ENCODE results near the gene ERMN. TPM values are rescaled to one million over a fixed set of nuclear protein-coding genes. Genes with fewer than 3 reads are reported as not detected.

Gene ERMN
- total RNA-seq, 1 experiment from 2014 or later: 0.04 TPM

GRCh38 chr2:157329524-157329923 is 3.9 kb upstream of the ERMN start:
- DNase-seq (ENCODE audit: low spot score): no peak

GRCh38 chr2:157327621-157328500 is 2.2 kb upstream of the ERMN start:
- peak; percentile 68 for DNase-seq (ENCODE audit: low spot score)

GRCh38 chr2:157327200-157327599 is 1.6 kb upstream of the ERMN start:
- DNase-seq (ENCODE audit: low spot score): no peak

GRCh38 chr2:157326698-157327097 is 1.1 kb upstream of the ERMN start:
- no peak for DNase-seq (ENCODE audit: low spot score)

GRCh38 chr2:157324331-157324843 is 1.2 kb downstream of the ERMN start:
- no peak for DNase-seq (ENCODE audit: low spot score)

GRCh38 chr2:157322432-157322831 is 3.2 kb downstream of the ERMN start:
- DNase-seq (ENCODE audit: low spot score): no peak

- no peak for DNase-seq (ENCODE audit: low spot score)
These were observed 4.2 kb downstream of the ERMN start for GRCh38 chr2:157321466-157321865.

GRCh38 chr2:157320409-157320808 is 5.2 kb downstream of the ERMN start:
- no peak for DNase-seq (ENCODE audit: low spot score)

GRCh38 chr2:157319795-157320194 is 5.8 kb downstream of the ERMN start:
- no peak for DNase-seq (ENCODE audit: low spot score)

- DNase-seq (ENCODE audit: low spot score): no peak
These were observed 6.7 kb downstream of the ERMN start for GRCh38 chr2:157318884-157319283.

- DNase-seq (ENCODE audit: low spot score): no peak
These were observed 9.7 kb downstream of the ERMN start for GRCh38 chr2:157315901-157316300.

GRCh38 chr2:157312866-157313486 is 12.6 kb downstream of the ERMN start:
- DNase-seq (ENCODE audit: low spot score): no peak

- DNase-seq (ENCODE audit: low spot score): no peak
These were observed 13.9 kb downstream of the ERMN start for GRCh38 chr2:157311706-157312105.

- DNase-seq (ENCODE audit: low spot score): no peak
These were observed 15.7 kb downstream of the ERMN start for GRCh38 chr2:157309878-157310277.

- no peak for DNase-seq (ENCODE audit: low spot score)
These were observed 18.6 kb downstream of the ERMN start for GRCh38 chr2:157307021-157307420.

GRCh38 chr2:157305723-157306110 is 19.9 kb downstream of the ERMN start:
- DNase-seq (ENCODE audit: low spot score): no peak

GRCh38 chr2:157304811-157305722 is 20.6 kb downstream of the ERMN start:
- no peak for DNase-seq (ENCODE audit: low spot score)

GRCh38 chr2:157303612-157304011 is 22.0 kb downstream of the ERMN start:
- DNase-seq (ENCODE audit: low spot score): no peak

- DNase-seq (ENCODE audit: low spot score): peak; percentile 44
These were observed 23.0 kb downstream of the ERMN start for GRCh38 chr2:157302492-157303099.

GRCh38 chr2:157301307-157301706 is 24.3 kb downstream of the ERMN start:
- DNase-seq (ENCODE audit: low spot score): no peak

GRCh38 chr2:157296958-157297357 is 28.7 kb downstream of the ERMN start:
- DNase-seq (ENCODE audit: low spot score): no peak

- DNase-seq (ENCODE audit: low spot score): no peak
These were observed 29.1 kb downstream of the ERMN start for GRCh38 chr2:157296490-157296889.
